DMS153 treated with DMSO at 0.1 percent for 48 hours (cell line): ENCODE measurements around the gene KMT5C.

Experiments used
- DNase-seq: peaks from one replicate; lab custom pipeline; 2025; ENCODE audit not compliant: unreplicated experiment; lab: John Stamatoyannopoulos, UW

KMT5C gene

GRCh38 chr19:55366790-55367189 lies 27.1 kb downstream of the KMT5C start:
- DNase-seq, result no peak

GRCh38 chr19:55368106-55368505 lies 28.4 kb downstream of the KMT5C start:
- DNase-seq, result no peak

- no peak for DNase-seq
Measured at GRCh38 chr19:55368701-55369563, 29.3 kb downstream of the KMT5C start.

- no peak for DNase-seq
Measured at GRCh38 chr19:55369653-55370304, 30.1 kb downstream of the KMT5C start.

- DNase-seq, result no peak
Measured at GRCh38 chr19:55370305-55370988, 30.8 kb downstream of the KMT5C start, which contains the start of gene IL11. TSS of gene IL11 (minus strand) at chr19:55370463. CDS start at chr19:55370310, 153 bp downstream.

GRCh38 chr19:55372316-55373081 lies 32.8 kb downstream of the KMT5C start:
- DNase-seq, result no peak

GRCh38 chr19:55373306-55373992 lies 33.8 kb downstream of the KMT5C start:
- DNase-seq, result no peak

- no peak for DNase-seq
Measured at GRCh38 chr19:55373993-55374757, 34.5 kb downstream of the KMT5C start.

GRCh38 chr19:55376241-55376933 lies 36.7 kb downstream of the KMT5C start, which contains the start of gene TMEM190:
TSS of gene TMEM190 (plus strand) at chr19:55376826. CDS start at chr19:55376854, 28 bp downstream.
- DNase-seq, result no peak

- no peak for DNase-seq
Measured at GRCh38 chr19:55377356-55378131, 37.9 kb downstream of the KMT5C start.

- DNase-seq, result no peak
Measured at GRCh38 chr19:55379174-55379573, 39.5 kb downstream of the KMT5C start.

GRCh38 chr19:55382013-55382412 lies 42.3 kb downstream of the KMT5C start:
- no peak for DNase-seq

GRCh38 chr19:55382522-55383054 lies 42.9 kb downstream of the KMT5C start:
- DNase-seq, result no peak

- peak; percentile 30 for DNase-seq
Measured at GRCh38 chr19:55383279-55384130, 43.8 kb downstream of the KMT5C start.

- DNase-seq, result no peak
Measured at GRCh38 chr19:55384131-55384919, 44.6 kb downstream of the KMT5C start, which contains the start of gene TMEM238. TSS of gene TMEM238 (minus strand) at chr19:55384292. CDS start at chr19:55384259, 33 bp downstream.
